H1 (cell line): ENCODE data around the gene MRTFA.

ENCODE experiments used
- ATF2 ChIP-seq: IDR thresholded peaks from 2 replicates; pipeline ENCODE4 v1.6.1; 2012; ENCODE audit warnings: low read length, inconsistent platforms
- ATF3 ChIP-seq: IDR thresholded peaks from 2 replicates; pipeline ENCODE4 v1.6.1; 2011; ENCODE audit warnings: low read depth, mild to moderate bottlenecking, low read length; ENCODE audit not compliant: insufficient read depth
- CHD1 ChIP-seq: IDR thresholded peaks from 2 replicates; pipeline ENCODE4 v1.6.1; 2012; ENCODE audit warnings: low read depth, low read length, improper control_type of control experiment
- CTCF ChIP-seq, 3 experiments: IDR thresholded peaks; 1 replicate in 2 of 3; 2 replicates in 1 of 3; pipeline versions ENCODE4 v1.5.1 to v1.6.1; 2011; ENCODE audit warnings: low read length in 3 of 3, mild to moderate bottlenecking in 3 of 3, inconsistent platforms in 2 of 3, low read depth in 1 of 3, moderate library complexity in 1 of 3; ENCODE audit not compliant: insufficient read depth in 1 of 3; ENCODE audit errors: control extremely low read depth in 1 of 3
- EZH2 ChIP-seq: fragments of 200-600 bp; sonication (generic); IDR thresholded peaks from 2 replicates; pipeline ENCODE4 v1.7.1; 2012; ENCODE audit warnings: low read depth, mild to moderate bottlenecking, moderate library complexity, low read length, inconsistent platforms; ENCODE audit not compliant: severe bottlenecking
- MAFK ChIP-seq: IDR thresholded peaks from 2 replicates; pipeline ENCODE4 v1.6.1; 2012; ENCODE audit warnings: low read depth, mild to moderate bottlenecking, improper control_type of control experiment, low read length
- POLR2A ChIP-seq, 2 experiments: IDR thresholded peaks; 1 replicate in 1 of 2; 2 replicates in 1 of 2; pipeline ENCODE4 v1.6.1; 2011; ENCODE audit warnings: low read depth in 2 of 2, low read length in 2 of 2, mild to moderate bottlenecking in 2 of 2; ENCODE audit errors: control extremely low read depth in 1 of 2
- POLR2AphosphoS5 ChIP-seq: IDR thresholded peaks from 2 replicates; pipeline ENCODE4 v1.6.1; 2011; ENCODE audit warnings: low read depth, low read length
- RAD21 ChIP-seq, 2 experiments: IDR thresholded peaks in 1 of 2; conservative IDR thresholded peaks in 1 of 2; 2 replicates each; pipeline ENCODE4 v1.6.1; 2011; ENCODE audit warnings: low read depth in 2 of 2, low read length in 2 of 2, improper control_type of control experiment in 1 of 2, inconsistent platforms in 1 of 2, mild to moderate bottlenecking in 1 of 2, moderate library complexity in 1 of 2
- RFX5 ChIP-seq: IDR thresholded peaks from 2 replicates; pipeline ENCODE4 v1.6.1; 2011; ENCODE audit warnings: low read depth, low read length, improper control_type of control experiment, borderline replicate concordance
- YY1 ChIP-seq: IDR thresholded peaks from 2 replicates; pipeline ENCODE4 v1.6.1; 2011; ENCODE audit warnings: low read depth, mild to moderate bottlenecking, low read length

- no peak for TF ChIP-seq POLR2A (IDR thresholded peaks at IDR 0.05; ENCODE audit: control extremely low read depth in 1 of 2, low read depth in 2 of 2, low read length in 2 of 2)
- TF ChIP-seq ATF2, result no peak
- TF ChIP-seq POLR2AphosphoS5, result no peak
- TF ChIP-seq RAD21 (IDR thresholded peaks at IDR 0.05 in 1 of 2, conservative IDR thresholded peaks at IDR 0.05 in 1 of 2; ENCODE audit: low read depth in 2 of 2, low read length in 2 of 2), result no peak
- no peak for TF ChIP-seq EZH2
- no peak for TF ChIP-seq RFX5
- TF ChIP-seq CTCF (IDR thresholded peaks at IDR 0.05; ENCODE audit: control extremely low read depth in 1 of 3, insufficient read depth in 1 of 3, low read depth in 1 of 3, low read length in 3 of 3), result no peak
- no peak for TF ChIP-seq CHD1
- TF ChIP-seq ATF3, result no peak
- TF ChIP-seq MAFK, result no peak
- TF ChIP-seq YY1, result no peak
Measured at GRCh38 chr22:40478338-40479125, 158.0 kb downstream of the MRTFA start.
